GM12864 (cell line): Measurements from ENCODE around the gene TMOD3.

Experiments
- DNase-seq: peaks from one replicate; pipeline ENCODE4 v3.0.0-alpha.2; 2011; ENCODE audit warnings: low read depth
- H3K4me3 ChIP-seq: 2 replicates; pipeline ENCODE4 v1.5.1; 2011; ENCODE audit warnings: mild to moderate bottlenecking, low read depth, low read length, control low read depth
- TF ChIP-seq, protein P1 (sequence below): IDR thresholded peaks from 2 replicates; pipeline ENCODE4 v1.5.1; 2011; ENCODE audit warnings: low read depth, mild to moderate bottlenecking, moderate library complexity, low read length, control low read depth, inconsistent platforms; ENCODE audit errors: missing control alignments

The TMOD3 gene

GRCh38 chr15:51846463-51847230 is 17.2 kb downstream of the TMOD3 start:
- no peak overlapping the region for H3K4me3 ChIP-seq
- DNase-seq = no peak
- TF ChIP-seq, protein P1, sequence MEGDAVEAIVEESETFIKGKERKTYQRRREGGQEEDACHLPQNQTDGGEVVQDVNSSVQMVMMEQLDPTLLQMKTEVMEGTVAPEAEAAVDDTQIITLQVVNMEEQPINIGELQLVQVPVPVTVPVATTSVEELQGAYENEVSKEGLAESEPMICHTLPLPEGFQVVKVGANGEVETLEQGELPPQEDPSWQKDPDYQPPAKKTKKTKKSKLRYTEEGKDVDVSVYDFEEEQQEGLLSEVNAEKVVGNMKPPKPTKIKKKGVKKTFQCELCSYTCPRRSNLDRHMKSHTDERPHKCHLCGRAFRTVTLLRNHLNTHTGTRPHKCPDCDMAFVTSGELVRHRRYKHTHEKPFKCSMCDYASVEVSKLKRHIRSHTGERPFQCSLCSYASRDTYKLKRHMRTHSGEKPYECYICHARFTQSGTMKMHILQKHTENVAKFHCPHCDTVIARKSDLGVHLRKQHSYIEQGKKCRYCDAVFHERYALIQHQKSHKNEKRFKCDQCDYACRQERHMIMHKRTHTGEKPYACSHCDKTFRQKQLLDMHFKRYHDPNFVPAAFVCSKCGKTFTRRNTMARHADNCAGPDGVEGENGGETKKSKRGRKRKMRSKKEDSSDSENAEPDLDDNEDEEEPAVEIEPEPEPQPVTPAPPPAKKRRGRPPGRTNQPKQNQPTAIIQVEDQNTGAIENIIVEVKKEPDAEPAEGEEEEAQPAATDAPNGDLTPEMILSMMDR = no peak

DNA sequence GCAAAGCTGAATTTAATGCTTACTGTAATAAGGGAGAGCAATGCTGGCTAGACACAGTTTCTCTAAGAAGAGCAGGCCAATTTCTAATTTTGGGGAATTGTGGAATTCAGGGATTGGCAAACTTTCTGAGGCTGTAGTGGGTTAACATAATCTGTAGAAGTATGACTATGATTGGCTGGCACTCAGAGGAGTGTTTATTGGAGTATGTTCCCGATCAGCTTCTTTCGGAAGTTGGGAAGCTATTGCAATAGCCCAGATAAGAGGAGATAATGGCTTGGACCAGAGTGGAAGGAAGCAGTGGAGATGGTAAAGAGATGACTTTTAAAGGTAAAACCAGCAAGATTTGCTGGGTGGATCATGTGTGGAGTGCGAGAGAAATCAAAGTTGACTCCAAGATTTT is 19.4 kb downstream of the TMOD3 start:
- TF ChIP-seq, protein P1 = no peak
- no peak for DNase-seq
- H3K4me3 ChIP-seq = no peak overlapping the region

- TF ChIP-seq, protein P1 = no peak
- DNase-seq = no peak
- H3K4me3 ChIP-seq = no peak overlapping the region
Observed at GRCh38 chr15:51849860-51850259, 20.4 kb downstream of the TMOD3 start.

GRCh38 chr15:51853998-51854397 is 24.5 kb downstream of the TMOD3 start:
- H3K4me3 ChIP-seq = no peak overlapping the region
- DNase-seq = no peak
- TF ChIP-seq, protein P1 = no peak

- no peak for DNase-seq
- TF ChIP-seq, protein P1 = no peak
- no peak overlapping the region for H3K4me3 ChIP-seq
Observed at GRCh38 chr15:51855612-51856011, 26.2 kb downstream of the TMOD3 start.

DNA sequence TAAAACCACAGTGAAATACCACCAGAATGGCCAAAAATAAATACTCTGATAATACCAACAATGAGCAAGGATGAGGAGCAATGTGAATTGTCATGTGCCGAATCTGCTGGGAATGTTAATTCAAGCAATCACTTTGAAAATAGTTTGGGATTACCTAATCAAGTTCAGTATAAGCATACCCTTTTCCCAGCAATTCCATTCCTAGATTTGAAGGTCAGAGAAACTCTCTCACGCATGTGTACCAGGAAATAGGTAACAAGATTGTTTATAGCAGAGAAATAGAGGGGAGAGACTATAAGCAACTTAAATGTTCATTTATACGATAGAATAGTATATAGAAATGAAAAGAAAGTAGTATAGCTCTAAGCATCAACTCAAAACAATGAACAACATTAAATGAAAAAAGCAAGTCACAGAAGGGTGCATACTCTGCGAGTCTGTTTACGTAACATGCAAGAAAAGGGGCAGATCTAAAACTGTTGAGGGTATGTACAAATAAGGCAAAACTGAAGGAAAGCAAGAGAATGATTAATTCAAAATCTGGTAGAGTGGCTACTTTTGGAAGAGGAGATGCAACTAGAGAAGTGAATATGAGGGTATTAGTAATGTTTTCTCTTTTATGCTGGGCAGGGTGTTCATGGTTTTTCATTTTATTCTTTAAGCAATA is 27.4 kb downstream of the TMOD3 start:
- TF ChIP-seq, protein P1 = no peak
- H3K4me3 ChIP-seq = no peak overlapping the region
- no peak for DNase-seq
